ENCODE measurements around the gene HAGHL.
A peak's percentile ranks its signal among the peaks of the same experiment; 100 is the strongest.
"Not testable (repeated sequence)": the region's sequence is repeated elsewhere in the genome, so short reads cannot be mapped to it uniquely, and the experiment has no call there.

Gene HAGHL

GRCh38 chr16:705431-706188 lies 21.3 kb upstream of the HAGHL start, which contains the start of gene FBXL16:
Gene FBXL16 (minus strand): TSS chr16:705801. CDS start chr16:697405, 8,396 bp downstream.
- no peak for DNase-seq (ENCODE audit: extremely low spot score, insufficient read length, low read depth)

DNA sequence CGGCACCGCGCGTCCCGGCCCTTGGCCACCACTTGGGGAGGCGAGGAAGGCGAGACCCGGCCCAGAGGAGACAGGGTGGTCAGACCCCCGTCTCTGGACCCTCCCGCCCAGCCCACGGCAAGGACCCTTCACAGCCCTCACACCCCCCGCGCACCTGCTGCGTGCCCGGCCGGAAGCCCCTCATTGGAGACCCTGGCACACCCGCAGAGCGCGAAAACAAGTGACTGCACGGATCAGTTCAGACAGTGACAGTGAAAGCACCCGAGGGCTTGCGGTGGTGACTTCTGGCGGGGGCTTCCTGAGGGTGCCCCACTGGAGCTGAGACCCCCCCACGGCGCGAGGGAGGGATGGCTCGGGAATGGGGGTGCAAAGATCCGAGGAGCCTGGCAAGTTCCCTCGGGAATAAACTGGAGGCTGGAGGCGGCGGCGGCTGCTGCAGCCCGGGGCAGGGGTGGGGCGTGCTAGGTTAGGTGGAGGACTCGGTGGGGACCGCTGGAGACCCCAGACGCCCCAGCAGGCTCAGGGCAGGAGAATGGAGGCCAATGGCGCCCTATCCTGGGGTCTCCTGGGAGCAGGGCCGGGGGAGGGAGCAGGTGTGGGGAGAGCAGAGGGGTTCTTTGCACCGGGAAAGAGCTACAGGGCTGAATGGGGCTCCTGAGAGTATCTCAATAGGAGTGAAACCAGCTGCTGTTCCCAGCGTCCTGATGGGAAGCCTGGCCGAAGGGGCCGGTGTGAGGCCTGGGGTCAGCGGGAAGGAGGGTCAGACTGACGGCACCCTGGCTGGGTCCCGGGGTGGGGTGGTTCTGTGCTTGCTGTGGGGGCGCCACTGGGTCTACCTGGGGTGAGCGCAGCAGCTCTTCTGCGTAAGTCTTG lies 20.5 kb upstream of the HAGHL start:
- FAIRE-seq = no peak

More at GRCh38 chr16:705431-706188, 21.3 kb upstream of the HAGHL start, which contains the start of gene FBXL16:
- no peak for FAIRE-seq

GRCh38 chr16:707062-707538 lies 19.8 kb upstream of the HAGHL start:
- FAIRE-seq (no peak), DNase-seq (ENCODE audit: extremely low spot score, insufficient read length, low read depth) (no peak)

More for the DNA sequence above, 20.5 kb upstream of the HAGHL start:
- DNase-seq (ENCODE audit: extremely low spot score, insufficient read length, low read depth) = no peak

- no peak for FAIRE-seq
Measured at GRCh38 chr16:708019-708418, 18.9 kb upstream of the HAGHL start.

GRCh38 chr16:708959-709358 lies 17.9 kb upstream of the HAGHL start:
- DNase-seq (ENCODE audit: extremely low spot score, insufficient read length, low read depth) (no peak), FAIRE-seq (no peak)

More at GRCh38 chr16:708019-708418, 18.9 kb upstream of the HAGHL start:
- no peak for DNase-seq (ENCODE audit: extremely low spot score, insufficient read length, low read depth)

GRCh38 chr16:709566-710499 lies 17.1 kb upstream of the HAGHL start:
- DNase-seq (ENCODE audit: extremely low spot score, insufficient read length, low read depth) = no peak
- no peak for FAIRE-seq

DNA sequence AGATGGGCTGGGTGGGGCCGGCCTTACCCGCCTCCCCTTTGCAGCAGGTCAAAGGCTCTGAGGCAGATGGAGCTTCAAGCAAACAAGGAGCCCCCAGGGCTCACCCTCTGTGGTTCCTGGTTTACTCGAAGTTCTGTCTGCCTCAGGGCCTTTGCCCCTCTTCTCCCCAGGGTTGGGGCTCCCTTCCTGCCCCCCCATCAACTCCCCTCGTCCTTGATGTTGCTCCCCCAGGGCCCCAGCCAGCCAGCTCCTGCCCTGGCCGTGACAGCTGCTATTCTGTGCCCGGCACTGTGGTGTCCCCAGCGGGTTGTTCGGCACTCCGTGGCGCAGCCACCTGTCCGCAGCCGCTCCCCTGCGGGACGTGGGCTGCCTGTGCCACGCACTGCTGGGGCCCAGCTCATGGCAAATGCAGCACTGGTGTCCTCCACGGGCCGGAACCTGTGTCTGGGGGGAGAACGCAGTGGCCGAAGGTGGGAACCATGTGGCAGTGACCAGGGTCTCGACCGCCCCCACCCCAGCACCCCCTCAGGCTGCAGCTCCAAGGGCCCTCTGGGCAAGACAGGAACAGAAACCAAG lies 16.3 kb upstream of the HAGHL start:
- FAIRE-seq = no peak
- no peak for DNase-seq (ENCODE audit: extremely low spot score, insufficient read length, low read depth)

- DNase-seq (ENCODE audit: extremely low spot score, insufficient read length, low read depth) = no peak
- FAIRE-seq = no peak
Measured at GRCh38 chr16:711084-711483, 15.8 kb upstream of the HAGHL start.

DNA sequence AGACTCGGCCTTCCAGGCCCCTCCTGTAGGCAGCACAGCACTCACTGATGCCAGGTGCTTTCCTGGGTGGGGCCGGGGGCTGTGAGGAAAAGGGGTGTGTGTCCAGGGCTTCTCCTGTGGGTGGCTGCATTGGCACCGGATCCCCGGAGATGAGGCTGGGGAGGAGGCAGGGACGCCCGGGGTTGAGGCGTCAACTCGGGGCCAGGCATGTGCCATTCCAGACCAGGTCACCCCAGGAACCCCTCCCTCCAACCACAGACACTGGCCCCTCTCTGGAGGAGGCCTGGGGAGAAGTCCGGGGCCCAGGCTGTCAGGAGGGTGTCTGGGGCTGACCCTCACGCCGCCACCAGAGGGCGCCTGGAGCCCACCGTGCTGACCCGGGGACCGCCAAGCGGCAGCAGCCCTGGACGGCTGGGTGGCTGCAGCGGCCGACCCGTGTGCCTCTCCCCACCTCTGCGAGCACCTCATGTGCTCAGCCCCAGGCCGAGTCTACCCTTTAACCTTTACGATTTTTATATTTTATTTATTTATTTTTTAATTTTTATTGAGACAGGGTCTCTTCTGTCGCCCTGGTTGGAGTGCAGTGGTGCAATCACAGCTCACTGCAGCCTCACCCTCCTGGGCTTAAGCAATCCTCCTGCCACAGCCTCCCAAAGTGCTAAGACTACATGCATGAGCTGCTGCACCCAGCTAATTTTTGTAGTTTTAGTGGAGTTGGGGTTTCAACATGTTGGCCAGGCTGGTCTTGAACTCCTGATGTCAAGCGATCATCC lies 15.2 kb upstream of the HAGHL start:
- DNase-seq (ENCODE audit: extremely low spot score, insufficient read length, low read depth) = peak; percentile 76
- FAIRE-seq = peak; percentile 76

DNA sequence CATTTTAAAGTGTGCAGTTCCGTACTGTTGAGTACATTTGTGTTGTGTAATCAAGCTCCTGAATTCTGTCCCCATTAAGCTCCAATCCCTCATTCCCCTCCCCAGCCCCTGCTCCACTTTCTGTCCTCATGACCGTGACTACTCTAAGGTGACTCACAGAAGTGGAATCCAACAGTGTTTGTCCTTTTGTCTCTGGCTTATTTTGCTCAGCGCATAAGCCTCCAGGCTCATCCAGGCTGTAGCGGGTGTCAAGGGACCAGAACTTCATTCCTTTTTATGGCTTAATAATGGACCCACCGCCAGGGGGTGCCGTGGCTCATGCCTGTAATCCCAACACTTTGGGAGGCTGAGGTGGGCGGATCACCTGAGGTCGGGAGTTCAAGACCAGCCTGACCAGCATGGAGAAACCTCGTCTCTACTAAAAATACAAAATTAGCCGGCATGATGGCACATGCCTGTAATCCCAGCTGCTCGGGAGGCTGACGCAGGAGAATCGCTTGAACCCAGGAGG lies 14.1 kb upstream of the HAGHL start:
- not testable (repeated sequence) for DNase-seq (ENCODE audit: extremely low spot score, insufficient read length, low read depth); FAIRE-seq

DNA sequence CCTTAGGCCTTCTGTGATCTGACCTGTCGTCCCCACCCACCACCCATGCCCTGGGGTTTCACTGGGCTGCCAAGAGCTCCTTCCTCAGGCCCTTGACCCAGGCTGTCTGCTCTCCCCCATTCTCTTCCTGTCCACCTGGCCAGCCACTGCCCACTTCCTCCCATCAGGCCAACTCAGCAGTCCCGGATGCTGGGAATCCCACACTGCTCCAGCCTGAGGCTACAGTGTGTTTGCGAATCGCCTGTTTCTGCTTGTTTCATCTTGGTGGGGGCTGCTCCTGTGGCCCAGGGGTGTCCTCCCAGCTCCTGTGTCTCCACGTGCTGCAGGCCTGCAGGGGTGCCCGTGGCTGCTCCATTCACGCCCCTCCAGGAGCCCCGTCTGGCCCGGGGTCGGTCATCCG lies 12.8 kb upstream of the HAGHL start:
- FAIRE-seq = no peak
- no peak for DNase-seq (ENCODE audit: extremely low spot score, insufficient read length, low read depth)

DNA sequence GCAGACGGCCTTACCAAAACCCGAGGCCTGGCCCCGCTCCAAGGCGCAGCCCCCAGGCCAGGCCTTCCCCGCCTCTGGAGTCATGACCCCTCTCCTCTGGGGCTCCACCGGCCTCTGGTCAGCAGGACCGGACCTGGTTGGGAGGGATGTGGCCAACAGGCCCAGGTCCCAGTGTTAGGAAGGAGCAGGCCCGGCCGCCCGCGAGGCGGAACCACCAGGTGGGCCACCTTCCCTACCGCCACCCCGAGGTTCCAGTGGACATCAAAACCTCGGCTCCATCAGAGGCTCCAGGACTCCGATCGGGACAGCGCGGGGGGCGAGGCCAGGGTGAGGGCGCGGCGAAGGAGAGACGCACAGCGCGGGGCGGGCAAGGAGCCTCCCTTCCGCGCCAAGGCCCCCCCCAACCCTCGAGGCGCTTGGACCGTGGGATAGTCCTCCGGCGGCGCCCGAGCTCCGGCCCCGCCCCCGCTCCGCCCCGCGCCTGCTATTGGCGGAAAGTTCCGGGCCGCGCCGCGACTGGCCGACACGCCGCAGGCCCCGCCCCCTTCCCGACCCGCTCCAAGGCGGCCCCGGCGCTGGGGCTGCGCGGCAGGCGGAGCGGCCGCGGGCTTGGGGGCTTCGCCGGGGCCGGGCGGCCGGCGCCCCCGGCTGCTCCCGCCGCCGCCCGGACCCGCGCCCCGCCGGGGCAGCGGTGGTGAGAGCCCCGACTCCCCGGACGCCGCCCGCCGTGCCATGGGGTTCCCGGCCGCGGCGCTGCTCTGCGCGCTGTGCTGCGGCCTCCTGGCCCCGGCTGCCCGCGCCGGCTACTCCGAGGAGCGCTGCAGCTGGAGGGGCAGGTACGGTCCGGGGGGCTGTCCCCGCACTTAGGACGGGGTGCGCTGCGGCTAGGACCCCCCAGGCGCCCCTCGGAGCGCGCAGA lies 12.1 kb upstream of the HAGHL start, which contains the start of gene METRN:
METRN (plus strand) TSS at position 561 of the 919 bp plus-strand sequence; CDS start at position 733, 172 bp downstream.
- DNase-seq (ENCODE audit: extremely low spot score, insufficient read length, low read depth) (peak; percentile 83), FAIRE-seq (peak; percentile 33)

DNA sequence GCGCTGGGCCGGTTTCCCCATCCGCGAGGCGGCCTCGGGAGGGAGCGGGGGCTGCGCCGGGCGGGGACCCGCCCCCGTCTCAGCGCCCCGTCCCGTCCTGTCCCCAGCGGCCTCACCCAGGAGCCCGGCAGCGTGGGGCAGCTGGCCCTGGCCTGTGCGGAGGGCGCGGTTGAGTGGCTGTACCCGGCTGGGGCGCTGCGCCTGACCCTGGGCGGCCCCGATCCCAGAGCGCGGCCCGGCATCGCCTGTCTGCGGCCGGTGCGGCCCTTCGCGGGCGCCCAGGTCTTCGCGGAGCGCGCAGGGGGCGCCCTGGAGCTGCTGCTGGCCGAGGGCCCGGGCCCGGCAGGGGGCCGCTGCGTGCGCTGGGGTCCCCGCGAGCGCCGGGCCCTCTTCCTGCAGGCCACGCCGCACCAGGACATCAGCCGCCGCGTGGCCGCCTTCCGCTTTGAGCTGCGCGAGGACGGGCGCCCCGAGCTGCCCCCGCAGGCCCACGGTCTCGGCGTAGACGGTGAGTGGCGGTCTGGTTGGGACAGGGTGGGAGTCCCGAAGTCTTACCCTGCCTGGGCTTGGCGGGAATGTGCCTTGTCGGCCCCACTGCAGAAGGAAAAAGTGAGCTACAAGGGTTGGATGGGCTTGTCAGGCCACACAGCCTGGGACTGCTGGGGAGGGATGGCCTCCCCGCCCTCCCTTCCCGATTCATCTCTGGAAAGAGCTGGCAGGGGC lies 11.3 kb upstream of the HAGHL start:
- DNase-seq (ENCODE audit: extremely low spot score, insufficient read length, low read depth) = no peak

DNA sequence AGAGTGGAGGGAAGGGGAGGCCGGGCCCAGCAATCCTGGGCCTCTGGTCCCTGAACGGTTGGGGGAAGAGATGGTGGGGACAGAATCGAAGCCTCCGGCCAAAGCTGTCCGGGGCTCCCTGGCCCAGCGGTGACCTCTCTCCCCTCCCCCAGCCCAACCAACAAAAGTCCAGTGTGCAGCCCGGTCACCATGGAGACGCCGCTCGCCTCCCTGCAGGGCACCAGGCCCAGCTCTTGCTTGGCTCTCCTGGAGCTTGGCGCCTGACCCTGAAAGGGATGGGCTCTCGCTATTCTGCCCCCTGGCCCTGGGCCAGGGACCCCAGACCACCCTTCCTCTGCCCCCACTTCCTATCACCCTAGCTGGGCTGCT lies 10.7 kb upstream of the HAGHL start:
- DNase-seq (ENCODE audit: extremely low spot score, insufficient read length, low read depth) (no peak), FAIRE-seq (no peak)

More for the DNA sequence above, 11.3 kb upstream of the HAGHL start:
- FAIRE-seq = no peak

- no peak for DNase-seq (ENCODE audit: extremely low spot score, insufficient read length, low read depth)
- no peak for FAIRE-seq
Measured at GRCh38 chr16:716768-717325, 10.1 kb upstream of the HAGHL start.

DNA sequence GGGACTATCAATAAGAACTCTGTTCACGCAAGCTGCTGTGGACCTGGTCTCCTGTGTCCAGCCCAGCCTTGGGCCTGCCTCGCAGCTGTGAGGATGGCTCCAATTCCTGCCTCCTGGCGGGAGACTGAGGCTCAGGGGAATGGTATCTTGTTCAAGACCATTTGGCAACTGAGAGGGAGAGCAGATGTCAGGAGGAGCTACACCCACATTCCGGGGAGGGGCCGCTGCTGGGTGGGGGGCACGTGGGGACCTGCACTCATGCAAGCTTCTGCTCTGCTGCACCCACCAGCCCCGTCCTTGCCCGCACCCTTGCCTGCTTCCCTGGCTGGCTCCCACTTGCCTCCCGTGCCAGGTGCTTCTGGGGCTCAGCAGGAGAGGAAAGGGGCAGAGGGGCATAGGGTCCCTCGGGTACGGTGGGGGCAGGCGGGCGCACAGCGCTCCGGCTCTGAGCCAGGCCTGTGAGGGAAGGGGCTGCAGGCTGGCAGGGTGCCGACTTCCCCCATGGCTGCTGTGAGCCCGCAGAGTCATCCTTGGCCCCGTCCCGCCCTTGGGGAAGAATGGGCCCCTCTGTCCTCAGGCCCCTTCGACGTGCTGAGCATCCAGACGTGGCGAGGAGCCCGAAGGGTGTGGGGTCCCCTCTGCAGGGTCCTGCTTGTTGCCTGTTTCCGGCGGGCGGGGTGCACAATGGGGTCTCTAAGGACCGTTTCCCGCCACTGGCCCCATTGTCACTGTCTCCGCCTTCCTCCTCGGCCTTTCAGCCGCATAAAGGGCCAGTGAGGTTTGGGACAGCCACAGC lies 9.3 kb upstream of the HAGHL start:
- DNase-seq (ENCODE audit: extremely low spot score, insufficient read length, low read depth) (no peak), FAIRE-seq (no peak)

Measured in GM18507 (cell line).